ENCODE measurements around the gene SLC9A7.

GRCh38 chrX:46770817-46771163 lies 11.9 kb upstream of the SLC9A7 start:
- TF ChIP-seq CTCF (IDR thresholded peaks at IDR 0.05; ENCODE audit: extremely low read depth in 1 of 2, insufficient read depth in 1 of 2, low read depth in 1 of 2, low read length in 2 of 2) (no peak), POLR2A (IDR thresholded peaks at IDR 0.05; ENCODE audit: low read depth, low read length) (no peak)
